T-helper 9 cell (primary cell): ENCODE data around the gene MYADML2.

Experiments
- DNase-seq: peaks from one replicate; pipeline ENCODE4 v3.0.0-alpha.2; 2020

MYADML2 gene

GRCh38 chr17:81895400-81895799, 51.6 kb downstream of the MYADML2 start:
- no peak for DNase-seq

DNA sequence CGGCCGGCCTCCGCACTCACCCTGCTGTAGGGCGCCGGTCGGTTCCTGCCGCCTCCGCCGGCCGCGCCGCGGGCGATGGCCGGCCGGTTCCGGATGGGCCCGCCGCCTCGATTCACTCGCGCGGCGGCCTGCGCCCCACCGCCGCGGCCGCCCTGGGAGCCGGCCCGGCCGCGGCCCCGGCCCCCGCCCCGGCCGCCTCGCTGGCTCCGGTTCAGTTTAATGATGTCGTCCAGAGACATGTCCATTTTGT, 55.8 kb downstream of the MYADML2 start:
- no peak for DNase-seq

DNA sequence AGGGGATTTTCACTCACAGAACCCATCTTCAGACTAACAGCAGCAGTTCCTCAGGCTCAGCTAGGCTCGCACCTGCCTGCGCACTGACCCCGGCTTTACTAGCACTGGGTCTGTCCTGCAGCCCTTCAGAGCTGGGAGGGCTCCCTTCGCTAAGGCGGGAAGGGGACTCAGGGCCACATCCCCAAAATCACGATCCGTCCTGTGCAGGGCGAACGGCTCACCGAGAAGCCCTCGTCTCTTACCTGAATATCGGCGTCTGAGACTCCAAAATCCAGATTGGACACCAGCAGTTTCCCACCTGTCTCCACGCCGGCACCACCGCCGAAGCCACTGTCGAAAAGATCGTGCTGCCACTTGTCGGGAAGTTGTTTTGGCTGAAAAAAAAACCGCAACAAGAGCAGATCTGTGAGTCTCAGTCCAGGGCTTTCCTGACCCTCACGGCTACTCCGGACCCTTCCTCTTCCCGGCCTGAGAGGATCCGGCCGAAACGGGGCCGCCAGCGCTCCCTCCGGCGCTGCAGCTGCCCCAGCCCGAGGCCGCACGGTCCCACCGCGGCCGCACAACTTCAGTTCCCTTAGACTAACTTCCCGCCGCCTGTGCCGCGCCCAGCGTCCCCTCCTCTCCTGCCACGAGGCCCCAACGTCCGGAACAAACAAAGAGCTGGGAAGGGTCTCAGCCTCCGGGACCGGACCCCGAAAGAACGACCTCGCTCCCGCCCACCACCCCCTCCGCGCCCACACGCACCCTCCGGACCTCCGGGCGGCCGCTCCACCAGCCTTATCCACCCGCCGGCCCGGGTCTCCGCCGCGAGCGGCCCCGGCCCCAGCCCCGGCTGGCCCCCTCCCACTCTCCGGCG, 56.4 kb downstream of the MYADML2 start:
- no peak for DNase-seq
